Ovary (tissue), 9 donors: ENCODE results near the gene CTIF. TPM values are rescaled to one million over a fixed set of nuclear protein-coding genes. Genes with fewer than 3 reads are reported as not detected.
A peak's percentile ranks its signal among the peaks of the same experiment; 100 is the strongest.

Experiments used
- DNase-seq, 5 donors: peaks; one replicate each; pipeline ENCODE4 v3.0.0-alpha.2; 2019 to 2020
- H3K27ac ChIP-seq, 2 donors: fragments of 200-600 bp; one replicate each; pipeline versions ENCODE4 v1.5.1 to v1.8.0; 2019 to 2022
- H3K27me3 ChIP-seq: fragments of 200-600 bp; one replicate; pipeline ENCODE4 v1.8.0; 2022
- H3K36me3 ChIP-seq: fragments of 200-600 bp; sonication (generic); one replicate; pipeline ENCODE4 v1.5.1; 2019
- H3K4me1 ChIP-seq: one replicate; pipeline ENCODE4 v1.8.1; 2013; ENCODE audit warnings: mild to moderate bottlenecking, moderate library complexity; ENCODE audit not compliant: insufficient read depth
- H3K4me3 ChIP-seq: fragments of 200-600 bp; sonication (generic); one replicate; pipeline ENCODE4 v1.5.1; 2017
- H3K9me3 ChIP-seq, 2 donors: fragments of 200-600 bp in 1 of 2; sonication (generic) in 1 of 2; one replicate each; pipeline versions ENCODE4 v1.5.1 to v1.8.1; 2013 to 2019; ENCODE audit warnings: mild to moderate bottlenecking in 1 of 2, moderate library complexity in 1 of 2
- EP300 ChIP-seq: sonication (generic); formaldehyde crosslinking; IDR thresholded peaks from one replicate; pipeline ENCODE4 v1.6.1; 2017; ENCODE audit warnings: antibody characterized with exemption
- POLR2A ChIP-seq: fragments of 450-650 bp; IDR thresholded peaks from one replicate; pipeline ENCODE4 v1.6.1; 2017; ENCODE audit warnings: antibody characterized with exemption, mild to moderate bottlenecking, moderate library complexity
- WGBS, 3 donors: extraction: QIAGEN DNeasy Blood & Tissue Kit in 1 of 3; methylation state at CpG; one replicate each; pipeline versions ENCODE4 v1.1.5 to v1.1.7; 2013 to 2017; 5-methylcytosine and 5-hydroxymethylcytosine counted together
- intact Hi-C, 4 donors: fragments of 100-400 bp; cut with DNase I; formaldehyde crosslinking; loops; one replicate each; pipeline versions ENCODE4 v1.11.0 to v1.15.1; 2022 to 2023
- polyA plus RNA-seq, 2 donors: library from polyadenylated mRNA; stranded (reverse); fragments of 200-250 nt in 1 of 2; fragments of 350-450 nt in 1 of 2; fragmentation: Illumina TruSeq in 1 of 2; extraction: RNeasy Lipid Tissue Mini Kit (QIAGEN cat#74804) in 1 of 2; gene quantifications; one replicate each; pipeline ENCODE4 v1.2.3, GENCODE V29; 2013 to 2014
- total RNA-seq, 7 donors: library from RNA; depleted of rRNA in 2 of 7; stranded (reverse); fragments of >200 nt in 2 of 7; fragmentation: NEBNext Ultra II Directional in 3 of 7; extraction: Animal tissue kit (Norgen Biotek cat#: 25700) in 3 of 7; gene quantifications; one replicate each; pipeline versions ENCODE4 v1.1.0 to v1.2.4, GENCODE V29; 2016 to 2023
- TF ChIP-seq, protein P1 (sequence below), 3 donors: fragments of 450-650 bp in 2 of 3; fragments of 200-600 bp in 1 of 3; IDR thresholded peaks; one replicate each; pipeline versions ENCODE4 v1.5.1 to v1.8.0; 2016 to 2022; ENCODE audit warnings: antibody characterized with exemption in 3 of 3, mild to moderate bottlenecking in 1 of 3
- donor health status: DM: no; HTN: no; CAD: no; lungs with moderate emphysema.
- donor health status: DM: no; HTN: no; CAD: no.
- donor health status: Bipolar disorder and iron deficiency.
- donor health status: DM: yes; HTN: yes; CAD: no.
- donor health status: DM: no; HTN: no; CAD: no.
- donor health status: DM: yes; HTN: yes; CAD: no.

CTIF gene
- total and polyA plus RNA-seq, 9 donors, result 18.5 to 94.1 (median 75.2) TPM

DNA sequence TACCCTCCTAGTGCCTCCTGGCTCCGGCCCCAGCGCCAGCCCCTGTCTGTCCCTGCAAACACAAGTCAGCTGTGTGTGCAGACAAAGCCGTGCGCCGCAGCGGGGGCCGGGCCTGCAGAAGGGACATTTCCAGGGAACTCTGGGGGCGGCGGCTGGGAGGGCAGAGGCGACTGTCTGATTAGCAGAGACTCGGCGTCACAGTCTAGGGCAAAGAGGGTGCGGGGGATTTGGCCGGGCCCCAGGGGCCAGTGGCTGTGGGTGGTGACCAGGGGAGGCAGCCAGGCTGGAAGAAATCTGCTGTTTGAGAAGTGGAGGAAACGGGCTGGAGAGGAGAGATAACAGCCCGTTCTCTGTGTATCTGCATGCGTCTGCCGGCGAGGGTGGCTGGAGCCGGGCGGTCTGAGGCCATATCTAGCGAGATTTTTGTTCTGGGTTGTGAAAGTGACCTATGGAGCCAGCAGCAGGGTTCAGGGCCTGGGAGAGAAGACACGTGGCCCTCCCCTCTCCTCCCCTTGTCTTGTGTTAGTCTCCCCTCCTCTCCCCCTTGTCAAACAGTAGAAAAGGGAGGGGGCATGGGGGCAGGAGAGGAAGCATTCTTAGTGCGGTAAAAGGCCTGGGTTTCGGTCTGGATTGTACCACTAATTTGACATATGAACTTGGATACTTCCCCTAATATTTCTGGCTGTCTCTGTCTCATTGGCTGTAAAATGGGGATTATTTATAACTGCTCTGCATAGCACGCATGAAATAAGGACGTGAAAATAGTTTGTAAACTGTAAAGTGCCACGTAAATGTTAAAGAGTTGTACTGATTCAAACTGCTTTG is 242.5 kb downstream of the CTIF start:
- Histone ChIP-seq H3K36me3 (no peaks in the 10 kb centered on the region), H3K9me3 (no peaks in the 10 kb centered on the region), H3K4me3 (peak overlapping the region; percentile 23), H3K27ac (peak overlapping the region; percentile 42 to 86), H3K27me3 (no peaks in the 10 kb centered on the region), H3K4me1 (peaks cover 37% of the 10 kb centered on the region)
- peak; percentile 76 to 86 (median 85) for DNase-seq
- 1 to 4% (median 2%) methylated on average over 28 of the region's 28 CpGs for WGBS, 3 donors
- no peak for TF ChIP-seq POLR2A
- no peak for TF ChIP-seq EP300
- TF ChIP-seq, protein P1, sequence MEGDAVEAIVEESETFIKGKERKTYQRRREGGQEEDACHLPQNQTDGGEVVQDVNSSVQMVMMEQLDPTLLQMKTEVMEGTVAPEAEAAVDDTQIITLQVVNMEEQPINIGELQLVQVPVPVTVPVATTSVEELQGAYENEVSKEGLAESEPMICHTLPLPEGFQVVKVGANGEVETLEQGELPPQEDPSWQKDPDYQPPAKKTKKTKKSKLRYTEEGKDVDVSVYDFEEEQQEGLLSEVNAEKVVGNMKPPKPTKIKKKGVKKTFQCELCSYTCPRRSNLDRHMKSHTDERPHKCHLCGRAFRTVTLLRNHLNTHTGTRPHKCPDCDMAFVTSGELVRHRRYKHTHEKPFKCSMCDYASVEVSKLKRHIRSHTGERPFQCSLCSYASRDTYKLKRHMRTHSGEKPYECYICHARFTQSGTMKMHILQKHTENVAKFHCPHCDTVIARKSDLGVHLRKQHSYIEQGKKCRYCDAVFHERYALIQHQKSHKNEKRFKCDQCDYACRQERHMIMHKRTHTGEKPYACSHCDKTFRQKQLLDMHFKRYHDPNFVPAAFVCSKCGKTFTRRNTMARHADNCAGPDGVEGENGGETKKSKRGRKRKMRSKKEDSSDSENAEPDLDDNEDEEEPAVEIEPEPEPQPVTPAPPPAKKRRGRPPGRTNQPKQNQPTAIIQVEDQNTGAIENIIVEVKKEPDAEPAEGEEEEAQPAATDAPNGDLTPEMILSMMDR (IDR thresholded peaks at IDR 0.05), result no peak
- intact Hi-C loops, result loop anchor here in 2 of 4 donors (10.0 kb wide), 1 partner anchor 163 kb away; no protein-coding TSS in a partner anchor

DNA sequence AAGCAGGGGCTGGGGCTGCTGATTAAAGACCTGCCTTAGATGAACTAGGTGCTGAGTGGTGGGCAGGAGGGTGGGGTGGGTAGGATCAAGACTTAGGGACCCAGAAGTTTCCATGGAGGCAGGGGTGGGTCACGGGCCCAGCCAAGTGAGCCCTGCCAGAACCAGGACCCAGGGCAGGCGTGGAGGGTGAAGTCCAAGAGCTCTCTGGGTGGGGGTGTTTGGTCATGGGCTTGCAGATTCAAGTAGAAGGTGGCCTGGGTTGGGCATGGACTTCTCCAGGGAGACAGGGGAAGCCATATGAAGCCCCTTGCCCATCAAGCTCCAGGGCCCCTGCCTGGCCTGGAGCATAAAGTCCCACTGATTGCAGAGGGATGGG is 243.1 kb downstream of the CTIF start:
- H3K27me3 ChIP-seq, result no peaks in the 10 kb centered on the region
- no peaks in the 10 kb centered on the region for H3K9me3 ChIP-seq
- H3K4me1 ChIP-seq, result peaks cover 32% of the 10 kb centered on the region
- no peak overlapping the region for H3K4me3 ChIP-seq
- TF ChIP-seq EP300 (no peak), POLR2A (no peak)
- TF ChIP-seq, protein P1 (IDR thresholded peaks at IDR 0.05), result no peak
- WGBS, 3 donors, result 41 to 53% (median 44%) methylated on average over 2 of the region's 2 CpGs
- intact Hi-C loops, result loop anchor here in 2 of 4 donors (10.0 kb wide), 1 partner anchor 163 kb away; no protein-coding TSS in a partner anchor
- H3K27ac ChIP-seq, result peak overlapping the region; percentile 42 to 86
- H3K36me3 ChIP-seq, result no peaks in the 10 kb centered on the region
- DNase-seq, result no peak

DNA sequence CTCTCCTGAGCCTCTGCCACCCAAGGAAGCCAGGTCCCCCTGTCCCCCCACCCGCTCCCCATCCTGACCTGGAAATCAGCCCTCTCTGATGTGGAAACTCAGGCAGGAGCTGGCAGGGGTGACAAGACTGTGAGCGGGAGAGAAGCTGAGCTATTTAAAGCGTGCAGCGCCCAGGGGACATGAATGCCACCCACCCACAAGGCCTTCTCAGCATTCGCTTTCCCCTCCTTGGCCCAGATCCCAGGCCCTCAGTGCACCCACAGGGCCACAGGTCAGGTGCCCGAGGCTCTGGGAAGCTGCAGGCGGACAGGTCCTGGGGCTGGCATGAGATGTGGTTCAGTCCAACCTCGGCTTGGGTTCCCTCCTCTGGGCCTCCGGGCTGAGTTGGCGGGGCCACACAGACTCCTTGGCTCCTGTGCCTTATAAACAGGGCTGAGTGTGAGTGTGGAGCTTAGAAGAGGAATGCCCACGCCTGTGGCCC is 243.6 kb downstream of the CTIF start:
- Histone ChIP-seq H3K4me3 (no peak overlapping the region), H3K9me3 (no peaks in the 10 kb centered on the region), H3K4me1 (peaks cover 30% of the 10 kb centered on the region), H3K27ac (peak overlapping the region; percentile 42 to 86), H3K36me3 (no peaks in the 10 kb centered on the region), H3K27me3 (no peaks in the 10 kb centered on the region)
- TF ChIP-seq, protein P1 (IDR thresholded peaks at IDR 0.05), result no peak
- no peak for TF ChIP-seq EP300
- TF ChIP-seq POLR2A, result no peak
- peak in 3 of 5 donors; percentile 33 to 51 (median 49) for DNase-seq
- intact Hi-C loops, result loop anchor here in 2 of 4 donors (10.0 kb wide), 1 partner anchor 162 kb away; no protein-coding TSS in a partner anchor
- 70 to 78% (median 75%) methylated on average over 11 of the region's 11 CpGs for WGBS, 3 donors

DNA sequence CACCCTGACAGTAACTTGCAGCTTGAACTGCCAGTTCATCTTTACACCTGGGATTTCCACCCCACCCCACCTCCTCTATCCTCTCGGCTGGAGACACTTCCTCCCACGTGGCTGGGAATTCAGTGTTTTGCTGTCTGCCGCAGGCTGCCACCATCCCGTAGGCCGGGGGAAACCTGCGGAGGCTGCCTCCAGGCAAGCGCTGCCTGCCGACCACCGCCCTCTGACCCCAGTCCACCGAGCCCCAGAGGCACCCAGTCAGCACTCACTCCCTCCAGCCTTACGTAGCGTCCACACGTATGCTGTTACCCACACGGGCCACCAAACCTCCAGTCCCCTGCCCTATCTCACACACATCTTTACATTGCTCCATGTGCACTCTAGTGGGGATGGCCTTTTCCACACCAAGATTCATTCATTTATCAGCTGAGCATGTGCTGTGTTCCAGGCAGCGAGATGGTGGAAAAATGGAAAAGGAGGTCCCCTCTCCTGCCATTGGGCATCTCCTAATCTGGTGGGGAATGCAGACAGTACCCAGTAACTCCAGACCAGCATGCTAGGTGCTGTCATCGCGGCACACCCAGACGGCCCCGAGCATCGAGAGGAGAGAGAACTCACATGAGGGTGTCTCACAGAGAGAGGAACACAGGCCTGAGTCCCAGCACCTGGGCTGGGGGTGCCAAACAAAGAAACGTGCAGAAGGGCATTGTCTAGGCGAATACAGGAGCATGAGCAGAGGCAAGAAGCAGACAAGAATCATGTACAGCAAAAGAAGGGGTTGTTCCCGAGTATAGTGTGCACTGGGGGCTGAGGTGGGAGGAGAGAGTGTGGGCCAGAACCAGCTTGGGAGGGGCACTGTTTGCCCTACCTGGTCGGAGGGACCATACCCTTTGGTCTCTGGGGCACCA is 245.0 kb downstream of the CTIF start:
- intact Hi-C loops, result loop anchor here in 3 of 4 donors (2.0 to 10.0 kb wide), 2 partner anchors 69 to 161 kb away; no protein-coding TSS in a partner anchor
- Histone ChIP-seq H3K27me3 (no peaks in the 10 kb centered on the region), H3K9me3 (no peaks in the 10 kb centered on the region), H3K36me3 (no peaks in the 10 kb centered on the region), H3K4me3 (no peak overlapping the region), H3K4me1 (peaks cover 28% of the 10 kb centered on the region), H3K27ac (peak overlapping the region in 1 of 2 donors; percentile 86)
- DNase-seq, result no peak
- TF ChIP-seq EP300, result no peak
- TF ChIP-seq POLR2A, result no peak
- TF ChIP-seq, protein P1 (IDR thresholded peaks at IDR 0.05), result no peak
- 81 to 89% (median 89%) methylated on average over 24 of the region's 24 CpGs for WGBS, 3 donors
